Neutrophil (primary cell): ENCODE results near the gene ADGRG1.

Source experiments
- H3K27ac ChIP-seq: fragments of 200-600 bp; sonication (generic); 2 replicates; pipeline ENCODE4 v1.5.1; 2016; ENCODE audit warnings: mild to moderate bottlenecking, moderate library complexity
- H3K27me3 ChIP-seq: fragments of 200-600 bp; sonication (generic); 2 replicates; pipeline ENCODE4 v1.6.0; 2016; ENCODE audit warnings: mild to moderate bottlenecking
- H3K36me3 ChIP-seq: fragments of 200-600 bp; sonication (generic); 2 replicates; pipeline ENCODE4 v1.5.1; 2017
- H3K4me1 ChIP-seq, 2 experiments: fragments of 200-600 bp in 1 of 2; sonication (generic) in 1 of 2; 1 replicate in 1 of 2; 2 replicates in 1 of 2; pipeline versions ENCODE4 v1.5.1 to v1.6.1; 2013 to 2016; ENCODE audit warnings: low read depth in 1 of 2, low read length in 1 of 2, mild to moderate bottlenecking in 1 of 2, moderate library complexity in 1 of 2; ENCODE audit not compliant: control insufficient read depth in 1 of 2, insufficient read depth in 1 of 2
- H3K4me3 ChIP-seq, 2 experiments: fragments of 200-600 bp in 1 of 2; sonication (generic) in 1 of 2; 1 replicate in 1 of 2; 2 replicates in 1 of 2; pipeline ENCODE4 v1.5.1; 2013 to 2016; ENCODE audit warnings: low read depth in 1 of 2, low read length in 1 of 2, mild to moderate bottlenecking in 1 of 2, moderate library complexity in 1 of 2
- H3K9me3 ChIP-seq: fragments of 200-600 bp; sonication (generic); 2 replicates; pipeline ENCODE4 v1.5.1; 2016
- TF ChIP-seq, protein P1 (sequence below): fragments of 200-600 bp; sonication (generic); IDR thresholded peaks from 2 replicates; pipeline ENCODE4 v1.5.1; 2016; ENCODE audit warnings: antibody characterized with exemption

The ADGRG1 gene

GRCh38 chr16:57623251-57624043, 5.0 kb upstream of the ADGRG1 start:
- no peaks in the 10 kb centered on the region for H3K9me3 ChIP-seq
- H3K4me3 ChIP-seq = no peak overlapping the region
- no peaks in the 10 kb centered on the region for H3K4me1 ChIP-seq
- H3K36me3 ChIP-seq = no peaks in the 10 kb centered on the region
- H3K27me3 ChIP-seq = peaks cover 41% of the 10 kb centered on the region
- TF ChIP-seq, protein P1, sequence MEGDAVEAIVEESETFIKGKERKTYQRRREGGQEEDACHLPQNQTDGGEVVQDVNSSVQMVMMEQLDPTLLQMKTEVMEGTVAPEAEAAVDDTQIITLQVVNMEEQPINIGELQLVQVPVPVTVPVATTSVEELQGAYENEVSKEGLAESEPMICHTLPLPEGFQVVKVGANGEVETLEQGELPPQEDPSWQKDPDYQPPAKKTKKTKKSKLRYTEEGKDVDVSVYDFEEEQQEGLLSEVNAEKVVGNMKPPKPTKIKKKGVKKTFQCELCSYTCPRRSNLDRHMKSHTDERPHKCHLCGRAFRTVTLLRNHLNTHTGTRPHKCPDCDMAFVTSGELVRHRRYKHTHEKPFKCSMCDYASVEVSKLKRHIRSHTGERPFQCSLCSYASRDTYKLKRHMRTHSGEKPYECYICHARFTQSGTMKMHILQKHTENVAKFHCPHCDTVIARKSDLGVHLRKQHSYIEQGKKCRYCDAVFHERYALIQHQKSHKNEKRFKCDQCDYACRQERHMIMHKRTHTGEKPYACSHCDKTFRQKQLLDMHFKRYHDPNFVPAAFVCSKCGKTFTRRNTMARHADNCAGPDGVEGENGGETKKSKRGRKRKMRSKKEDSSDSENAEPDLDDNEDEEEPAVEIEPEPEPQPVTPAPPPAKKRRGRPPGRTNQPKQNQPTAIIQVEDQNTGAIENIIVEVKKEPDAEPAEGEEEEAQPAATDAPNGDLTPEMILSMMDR = no peak
- no peak overlapping the region for H3K27ac ChIP-seq

DNA sequence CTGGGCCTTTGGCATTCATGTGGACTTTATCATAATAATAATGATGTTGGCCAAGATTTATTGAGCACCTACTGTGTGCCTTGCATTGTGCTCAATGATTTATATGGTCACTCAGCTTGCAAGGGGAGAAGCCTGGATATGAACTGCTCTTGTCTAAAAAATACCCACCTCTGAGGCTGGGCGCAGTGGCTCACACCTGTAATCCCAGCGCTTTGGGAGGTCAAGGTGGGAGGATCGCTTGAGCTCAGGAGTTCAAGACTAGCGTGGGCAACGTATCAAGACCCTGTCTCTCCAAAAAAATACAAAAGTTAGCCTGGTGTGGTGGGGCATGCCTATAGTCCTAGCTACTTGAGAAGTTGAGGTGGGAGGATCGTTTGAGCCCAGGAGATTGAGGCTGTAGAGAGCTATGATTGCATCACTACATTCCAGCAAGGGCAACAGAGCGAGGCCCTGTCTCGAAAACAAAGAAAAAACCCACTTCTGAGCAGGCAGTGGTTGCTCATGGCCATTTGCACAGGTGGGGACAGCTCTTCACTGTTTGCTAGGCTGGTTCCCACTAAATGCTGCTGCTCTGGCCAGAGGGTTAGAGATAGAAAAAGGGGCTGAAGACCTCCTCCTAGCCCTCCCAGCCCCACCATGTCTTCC, 4.3 kb upstream of the ADGRG1 start:
- H3K4me1 ChIP-seq = no peaks in the 10 kb centered on the region
- TF ChIP-seq, protein P1 = no peak
- no peak overlapping the region for H3K4me3 ChIP-seq
- no peaks in the 10 kb centered on the region for H3K36me3 ChIP-seq
- no peak overlapping the region for H3K27ac ChIP-seq
- peaks cover 48% of the 10 kb centered on the region for H3K27me3 ChIP-seq
- H3K9me3 ChIP-seq = no peaks in the 10 kb centered on the region

GRCh38 chr16:57624806-57625500, 3.5 kb upstream of the ADGRG1 start:
- H3K9me3 ChIP-seq = no peaks in the 10 kb centered on the region
- H3K4me3 ChIP-seq = no peak overlapping the region
- H3K27me3 ChIP-seq = peaks cover 56% of the 10 kb centered on the region
- no peaks in the 10 kb centered on the region for H3K36me3 ChIP-seq
- TF ChIP-seq, protein P1 = no peak
- H3K4me1 ChIP-seq = no peaks in the 10 kb centered on the region
- no peak overlapping the region for H3K27ac ChIP-seq

GRCh38 chr16:57626420-57627170, 1.8 kb upstream of the ADGRG1 start:
- Histone ChIP-seq H3K36me3 (no peaks in the 10 kb centered on the region), H3K27ac (no peak overlapping the region), H3K4me3 (no peak overlapping the region), H3K27me3 (peaks cover 72% of the 10 kb centered on the region), H3K9me3 (no peaks in the 10 kb centered on the region), H3K4me1 (no peaks in the 10 kb centered on the region)
- TF ChIP-seq, protein P1 = no peak

DNA sequence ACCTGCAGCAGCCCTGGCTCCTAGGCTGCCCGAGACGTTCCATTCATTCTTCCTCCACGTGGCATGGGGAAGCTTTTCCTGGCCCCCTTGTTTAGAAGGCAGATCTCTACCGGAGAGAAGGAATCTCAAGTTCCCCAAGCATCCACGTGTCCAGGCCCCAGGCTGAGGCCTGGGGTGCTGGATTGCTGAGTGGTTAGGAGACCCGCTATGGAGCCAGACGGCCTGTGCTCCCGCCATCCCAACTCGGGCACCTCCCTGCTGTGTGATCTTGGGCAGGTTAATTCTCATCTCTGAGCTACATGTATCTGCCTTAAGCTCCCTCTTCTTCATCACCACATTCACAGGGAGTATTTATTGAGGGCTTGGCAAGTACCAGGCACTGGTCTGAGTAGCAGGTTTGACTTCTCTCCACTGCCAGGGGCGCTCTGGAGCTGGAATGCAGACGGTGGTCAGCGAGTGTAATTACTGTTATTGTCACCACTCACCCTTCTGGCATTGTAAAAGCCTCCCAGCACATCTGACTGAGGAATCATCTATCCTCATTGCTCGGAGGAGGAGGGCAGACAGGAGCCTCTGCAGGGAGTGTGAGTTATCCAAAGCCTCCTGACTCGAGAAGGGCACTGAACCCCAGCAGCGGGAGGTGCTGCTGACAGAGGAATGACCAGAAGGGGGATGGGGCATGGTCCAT, 1.1 kb upstream of the ADGRG1 start:
- no peaks in the 10 kb centered on the region for H3K4me1 ChIP-seq
- H3K4me3 ChIP-seq = no peak overlapping the region
- H3K9me3 ChIP-seq = no peaks in the 10 kb centered on the region
- TF ChIP-seq, protein P1 = no peak
- H3K27ac ChIP-seq = no peak overlapping the region
- H3K36me3 ChIP-seq = no peaks in the 10 kb centered on the region
- peaks cover 79% of the 10 kb centered on the region for H3K27me3 ChIP-seq
